WTC11 (cell line): ENCODE measurements around the gene SMURF1.

ENCODE experiments used
- CREB1 ChIP-seq: sonication (generic); formaldehyde crosslinking; IDR thresholded peaks from 2 replicates; pipeline ENCODE4 v1.8.0; 2023; ENCODE audit warnings: mild to moderate bottlenecking, missing genetic modification reagents
- ETV6 ChIP-seq: sonication (generic); formaldehyde crosslinking; IDR thresholded peaks from 2 replicates; pipeline ENCODE4 v1.8.1; 2022; ENCODE audit warnings: mild to moderate bottlenecking, missing genetic modification reagents
- MXD4 ChIP-seq: fragments of 250-450 bp; sonication (Bioruptor Pico); IDR thresholded peaks from 2 replicates; pipeline ENCODE4 v1.8.0; 2021; ENCODE audit warnings: mild to moderate bottlenecking, moderate library complexity, borderline replicate concordance
- OVOL2 ChIP-seq: fragments of 250-450 bp; sonication (Bioruptor Pico); IDR thresholded peaks from 2 replicates; pipeline ENCODE4 v1.9.0; 2021; ENCODE audit warnings: mild to moderate bottlenecking, borderline replicate concordance
- SP1 ChIP-seq: sonication (generic); formaldehyde crosslinking; conservative IDR thresholded peaks from 2 replicates; pipeline ENCODE4 v1.8.1; 2022; ENCODE audit warnings: missing genetic modification reagents
- USF2 ChIP-seq: sonication (generic); formaldehyde crosslinking; IDR thresholded peaks from 2 replicates; pipeline ENCODE4 v1.8.1; 2023; ENCODE audit warnings: mild to moderate bottlenecking, missing genetic modification reagents, moderate library complexity
- ZNF121 ChIP-seq: sonication (generic); formaldehyde crosslinking; IDR thresholded peaks from 2 replicates; pipeline ENCODE4 v1.8.0; 2023; ENCODE audit warnings: missing genetic modification reagents
- ZNF263 ChIP-seq: sonication (generic); formaldehyde crosslinking; IDR thresholded peaks from 2 replicates; pipeline ENCODE4 v1.8.1; 2022; ENCODE audit warnings: low read depth, mild to moderate bottlenecking, moderate library complexity, missing genetic modification reagents
- TF ChIP-seq, protein P1 (sequence below): fragments of 200-600 bp; IDR thresholded peaks from 2 replicates; pipeline ENCODE4 v1.8.0; 2022; ENCODE audit warnings: antibody characterized with exemption
- TF ChIP-seq, protein P2 (sequence below): sonication (generic); formaldehyde crosslinking; IDR thresholded peaks from 2 replicates; pipeline ENCODE4 v1.8.1; 2023; ENCODE audit warnings: mild to moderate bottlenecking, moderate library complexity, missing genetic modification reagents

DNA sequence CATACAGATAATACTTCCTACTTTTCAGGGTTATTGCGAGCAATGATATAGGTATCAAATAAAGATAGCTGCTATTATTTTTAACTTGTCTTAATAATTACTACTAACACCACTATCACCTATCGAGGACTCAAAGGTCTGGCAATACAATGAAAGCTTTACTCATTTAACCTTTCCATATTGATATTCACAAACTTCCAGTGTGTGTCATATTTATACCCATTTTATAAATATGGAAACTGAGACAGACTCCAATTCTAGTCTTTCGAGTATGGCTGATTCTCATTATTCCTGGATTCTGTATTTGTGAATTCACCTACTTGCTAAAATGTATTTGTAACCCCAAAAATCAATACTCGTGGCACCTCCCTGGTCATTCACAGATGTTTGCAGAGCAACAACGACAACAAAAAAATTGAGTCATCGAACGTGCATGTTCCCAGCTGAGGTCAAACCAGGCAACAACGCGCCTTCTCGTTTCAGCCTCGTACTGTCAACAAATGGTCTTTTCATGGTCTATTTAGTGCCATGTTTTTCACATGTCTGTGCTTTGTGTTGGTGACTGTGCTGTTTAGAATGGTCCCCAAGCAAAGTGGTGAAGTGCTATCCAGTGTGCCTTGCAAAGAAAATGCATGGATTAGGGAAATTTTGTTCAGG lies 51.7 kb downstream of the SMURF1 start:
- TF ChIP-seq ETV6 (CRISPR knock-in tag): no peak
- TF ChIP-seq CREB1 (CRISPR knock-in tag): no peak
- TF ChIP-seq, protein P1, sequence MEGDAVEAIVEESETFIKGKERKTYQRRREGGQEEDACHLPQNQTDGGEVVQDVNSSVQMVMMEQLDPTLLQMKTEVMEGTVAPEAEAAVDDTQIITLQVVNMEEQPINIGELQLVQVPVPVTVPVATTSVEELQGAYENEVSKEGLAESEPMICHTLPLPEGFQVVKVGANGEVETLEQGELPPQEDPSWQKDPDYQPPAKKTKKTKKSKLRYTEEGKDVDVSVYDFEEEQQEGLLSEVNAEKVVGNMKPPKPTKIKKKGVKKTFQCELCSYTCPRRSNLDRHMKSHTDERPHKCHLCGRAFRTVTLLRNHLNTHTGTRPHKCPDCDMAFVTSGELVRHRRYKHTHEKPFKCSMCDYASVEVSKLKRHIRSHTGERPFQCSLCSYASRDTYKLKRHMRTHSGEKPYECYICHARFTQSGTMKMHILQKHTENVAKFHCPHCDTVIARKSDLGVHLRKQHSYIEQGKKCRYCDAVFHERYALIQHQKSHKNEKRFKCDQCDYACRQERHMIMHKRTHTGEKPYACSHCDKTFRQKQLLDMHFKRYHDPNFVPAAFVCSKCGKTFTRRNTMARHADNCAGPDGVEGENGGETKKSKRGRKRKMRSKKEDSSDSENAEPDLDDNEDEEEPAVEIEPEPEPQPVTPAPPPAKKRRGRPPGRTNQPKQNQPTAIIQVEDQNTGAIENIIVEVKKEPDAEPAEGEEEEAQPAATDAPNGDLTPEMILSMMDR: no peak
- TF ChIP-seq USF2 (CRISPR knock-in tag): no peak
- TF ChIP-seq OVOL2 (CRISPR knock-in tag): no peak
- TF ChIP-seq, protein P2, sequence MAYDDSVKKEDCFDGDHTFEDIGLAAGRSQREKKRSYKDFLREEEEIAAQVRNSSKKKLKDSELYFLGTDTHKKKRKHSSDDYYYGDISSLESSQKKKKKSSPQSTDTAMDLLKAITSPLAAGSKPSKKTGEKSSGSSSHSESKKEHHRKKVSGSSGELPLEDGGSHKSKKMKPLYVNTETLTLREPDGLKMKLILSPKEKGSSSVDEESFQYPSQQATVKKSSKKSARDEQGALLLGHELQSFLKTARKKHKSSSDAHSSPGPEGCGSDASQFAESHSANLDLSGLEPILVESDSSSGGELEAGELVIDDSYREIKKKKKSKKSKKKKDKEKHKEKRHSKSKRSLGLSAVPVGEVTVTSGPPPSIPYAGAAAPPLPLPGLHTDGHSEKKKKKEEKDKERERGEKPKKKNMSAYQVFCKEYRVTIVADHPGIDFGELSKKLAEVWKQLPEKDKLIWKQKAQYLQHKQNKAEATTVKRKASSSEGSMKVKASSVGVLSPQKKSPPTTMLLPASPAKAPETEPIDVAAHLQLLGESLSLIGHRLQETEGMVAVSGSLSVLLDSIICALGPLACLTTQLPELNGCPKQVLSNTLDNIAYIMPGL: no peak
- no peak for TF ChIP-seq SP1 (CRISPR knock-in tag)
- TF ChIP-seq ZNF263 (CRISPR knock-in tag): no peak
- TF ChIP-seq MXD4: no peak
- TF ChIP-seq ZNF121 (CRISPR knock-in tag): no peak
